T-helper 2 cell treated with Interferon-gamma antibody and Interleukin-4, amounts not matched to agents 5 μg/mL and 100 μg/mL, for 36 hours (primary cell): ENCODE measurements around the gene COBL.

Experiments used
- DNase-seq: peaks from one replicate; pipeline ENCODE4 v3.0.0; 2021; ENCODE audit warnings: low spot score
- H3K27ac Mint-ChIP-seq: one replicate; pipeline ENCODE4 v1.8.0; 2021; ENCODE audit warnings: mild to moderate bottlenecking, mixed read lengths
- H3K27me3 Mint-ChIP-seq: one replicate; pipeline ENCODE4 v1.8.0; 2021; ENCODE audit warnings: low read depth, mixed read lengths
- H3K36me3 Mint-ChIP-seq: one replicate; pipeline ENCODE4 v1.8.0; 2021; ENCODE audit warnings: low read depth, mixed read lengths
- H3K4me1 Mint-ChIP-seq: one replicate; pipeline ENCODE4 v1.8.0; 2021; ENCODE audit warnings: low read depth, mixed read lengths
- H3K4me3 Mint-ChIP-seq: one replicate; pipeline ENCODE4 v1.8.0; 2022; ENCODE audit warnings: mild to moderate bottlenecking, moderate library complexity, mixed read lengths
- H3K9me3 Mint-ChIP-seq: one replicate; pipeline ENCODE4 v1.8.0; 2021; ENCODE audit warnings: mixed read lengths

The COBL gene

GRCh38 chr7:51265066-51265907 lies 51.3 kb downstream of the COBL start:
- H3K4me1 Mint-ChIP-seq = no peaks in the 10 kb centered on the region
- no peak overlapping the region for H3K27ac Mint-ChIP-seq
- no peaks in the 10 kb centered on the region for H3K27me3 Mint-ChIP-seq
- DNase-seq = no peak
- no peaks in the 10 kb centered on the region for H3K36me3 Mint-ChIP-seq
- no peaks in the 10 kb centered on the region for H3K9me3 Mint-ChIP-seq
- no peak overlapping the region for H3K4me3 Mint-ChIP-seq

GRCh38 chr7:51263631-51264484 lies 52.8 kb downstream of the COBL start:
- H3K27me3 Mint-ChIP-seq = no peaks in the 10 kb centered on the region
- H3K36me3 Mint-ChIP-seq = no peaks in the 10 kb centered on the region
- no peaks in the 10 kb centered on the region for H3K9me3 Mint-ChIP-seq
- no peaks in the 10 kb centered on the region for H3K4me1 Mint-ChIP-seq
- H3K27ac Mint-ChIP-seq = no peak overlapping the region
- DNase-seq = no peak
- no peak overlapping the region for H3K4me3 Mint-ChIP-seq

DNA sequence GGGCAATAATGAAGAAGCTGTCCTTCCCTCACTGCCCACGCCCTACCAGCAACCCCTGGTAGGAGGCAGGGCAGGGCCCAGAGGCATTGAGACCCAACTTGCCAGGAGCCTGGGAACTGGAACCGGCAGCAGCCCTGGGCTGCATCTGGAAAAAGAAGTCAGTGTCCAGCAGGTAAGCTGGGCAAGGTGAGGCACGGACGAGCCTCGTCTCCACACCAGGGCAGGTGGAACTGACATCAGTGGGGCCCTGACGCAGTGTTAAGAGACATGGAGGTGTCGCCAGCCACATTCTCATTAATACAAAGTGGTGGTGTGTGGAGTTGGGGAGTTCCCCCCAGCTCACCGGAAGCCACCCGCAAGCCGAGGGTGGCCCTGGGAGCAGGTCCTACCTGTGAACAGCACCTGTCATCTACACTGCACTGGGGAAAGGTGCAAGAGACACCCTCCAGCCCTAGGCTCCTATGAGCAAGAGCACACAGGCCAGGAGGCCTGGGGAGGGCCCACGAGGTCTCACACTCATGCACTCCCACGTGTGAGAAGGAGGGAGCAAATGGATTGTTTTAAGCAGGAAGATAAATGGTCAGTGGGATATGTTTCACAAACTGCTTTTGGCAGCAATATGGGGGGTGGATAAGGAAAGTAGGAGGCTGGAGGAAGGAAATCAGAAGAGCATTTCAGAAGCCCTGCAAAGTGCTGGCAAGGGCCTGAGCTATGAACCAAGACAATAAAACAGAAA lies 53.6 kb downstream of the COBL start:
- Mint-ChIP-seq H3K9me3 (no peaks in the 10 kb centered on the region), H3K27me3 (no peaks in the 10 kb centered on the region), H3K36me3 (no peaks in the 10 kb centered on the region), H3K27ac (no peak overlapping the region), H3K4me3 (no peak overlapping the region), H3K4me1 (no peaks in the 10 kb centered on the region)
- no peak for DNase-seq

DNA sequence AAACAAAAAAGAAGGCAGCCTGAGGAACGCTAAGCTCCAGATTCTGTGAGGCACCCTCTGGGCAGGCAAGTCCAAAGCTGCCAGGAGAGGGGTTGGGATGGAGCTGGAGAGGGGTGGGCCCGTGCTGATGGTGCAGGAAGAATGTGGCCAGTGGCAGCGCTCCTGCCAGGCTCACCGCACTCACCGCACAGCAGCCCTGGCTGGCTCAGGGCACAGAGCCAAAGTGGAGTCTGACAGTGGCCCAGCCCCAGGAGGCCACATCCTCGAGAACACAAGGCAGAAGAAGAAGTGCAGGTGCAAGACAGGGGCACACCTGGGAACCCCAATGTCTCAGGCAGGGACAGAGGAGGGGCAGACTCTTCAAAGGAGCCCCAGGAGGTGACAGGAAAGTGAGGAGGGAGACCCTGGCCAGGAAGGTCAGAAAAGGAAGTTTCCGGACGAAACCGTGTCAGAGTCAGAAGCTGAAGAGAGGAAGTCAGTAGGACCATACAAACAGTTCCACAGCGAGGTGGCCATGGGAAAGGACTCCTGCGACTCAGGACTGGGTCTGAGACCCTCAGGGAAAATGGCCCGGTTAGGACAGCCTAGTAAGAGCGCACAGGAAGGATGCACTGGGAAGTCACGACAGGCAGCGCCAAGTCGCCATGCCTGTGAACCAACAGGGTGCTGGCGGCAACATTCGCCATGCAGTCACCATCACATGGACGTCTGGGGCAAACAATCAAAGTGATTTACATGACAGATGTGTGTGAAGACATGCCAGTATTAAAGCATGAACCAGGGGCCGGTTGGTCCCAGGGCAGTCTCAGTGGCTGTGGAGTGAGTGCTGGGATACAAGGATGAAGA lies 54.4 kb downstream of the COBL start:
- Mint-ChIP-seq H3K4me3 (no peak overlapping the region), H3K27ac (no peak overlapping the region), H3K27me3 (no peaks in the 10 kb centered on the region), H3K9me3 (no peaks in the 10 kb centered on the region), H3K4me1 (no peaks in the 10 kb centered on the region), H3K36me3 (no peaks in the 10 kb centered on the region)
- no peak for DNase-seq

DNA sequence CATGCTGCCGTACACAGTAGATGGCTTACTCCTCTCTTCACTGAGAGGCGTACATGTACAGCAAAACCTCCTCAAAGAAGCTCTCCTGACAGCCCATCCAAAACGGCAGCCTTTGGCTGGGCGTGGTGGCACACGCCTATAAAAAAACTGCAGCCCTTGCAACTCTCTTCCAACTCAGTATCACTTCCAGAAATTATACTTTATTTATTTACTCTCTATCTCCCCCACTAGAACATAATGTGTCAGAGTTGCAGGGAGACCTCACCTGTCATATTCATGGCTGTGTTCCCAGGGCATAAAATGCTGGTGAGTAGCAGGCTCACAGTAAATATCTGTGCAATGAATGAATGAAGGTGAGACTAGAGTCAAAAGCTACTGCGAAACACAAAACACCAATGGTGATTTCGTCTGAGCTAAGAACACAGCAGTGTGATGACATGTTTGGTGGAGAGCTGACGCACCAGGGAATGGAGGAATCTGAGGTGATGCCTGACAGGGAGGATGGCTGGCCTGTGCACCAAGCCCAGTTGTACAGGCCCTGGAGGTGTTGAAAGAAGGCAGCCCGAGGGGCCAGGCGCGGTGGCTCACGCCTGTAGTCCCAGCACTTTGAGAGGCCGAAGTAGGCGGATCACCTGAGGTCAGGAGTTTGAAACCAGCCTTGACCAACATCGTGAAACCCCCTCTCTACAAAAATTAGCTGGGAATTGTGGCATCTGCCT lies 55.3 kb downstream of the COBL start:
- no peaks in the 10 kb centered on the region for H3K4me1 Mint-ChIP-seq
- H3K36me3 Mint-ChIP-seq = no peaks in the 10 kb centered on the region
- no peak overlapping the region for H3K27ac Mint-ChIP-seq
- H3K9me3 Mint-ChIP-seq = no peaks in the 10 kb centered on the region
- DNase-seq = no peak
- H3K27me3 Mint-ChIP-seq = no peaks in the 10 kb centered on the region
- H3K4me3 Mint-ChIP-seq = no peak overlapping the region

DNA sequence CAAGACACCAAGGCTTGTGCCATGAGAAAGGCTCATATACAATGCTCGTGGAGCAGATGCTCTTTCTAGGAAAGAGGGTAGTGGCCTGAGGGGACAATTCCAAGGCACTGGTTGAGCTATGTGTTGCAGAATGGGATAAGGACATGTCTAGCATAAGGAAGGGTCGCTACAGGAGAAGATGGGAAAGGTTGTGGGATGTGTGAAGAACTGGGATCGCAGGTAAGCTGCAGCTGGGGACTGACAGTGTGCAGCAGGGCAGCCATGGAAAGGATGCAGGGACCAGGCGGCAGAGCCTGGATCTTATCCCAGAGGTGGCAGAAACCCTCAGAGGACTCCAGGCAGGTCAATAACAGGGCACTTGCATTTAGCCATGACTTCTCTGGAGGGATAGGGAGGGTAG lies 56.1 kb downstream of the COBL start:
- no peak overlapping the region for H3K27ac Mint-ChIP-seq
- H3K4me3 Mint-ChIP-seq = no peak overlapping the region
- DNase-seq = no peak
- no peaks in the 10 kb centered on the region for H3K4me1 Mint-ChIP-seq
- no peaks in the 10 kb centered on the region for H3K9me3 Mint-ChIP-seq
- H3K27me3 Mint-ChIP-seq = no peaks in the 10 kb centered on the region
- H3K36me3 Mint-ChIP-seq = no peaks in the 10 kb centered on the region

GRCh38 chr7:51259766-51260165 lies 56.8 kb downstream of the COBL start:
- DNase-seq = no peak
- H3K27ac Mint-ChIP-seq = no peak overlapping the region
- no peaks in the 10 kb centered on the region for H3K9me3 Mint-ChIP-seq
- H3K4me3 Mint-ChIP-seq = no peak overlapping the region
- H3K36me3 Mint-ChIP-seq = no peaks in the 10 kb centered on the region
- no peaks in the 10 kb centered on the region for H3K4me1 Mint-ChIP-seq
- H3K27me3 Mint-ChIP-seq = no peaks in the 10 kb centered on the region

- Mint-ChIP-seq H3K36me3 (no peaks in the 10 kb centered on the region), H3K4me3 (no peak overlapping the region), H3K9me3 (no peaks in the 10 kb centered on the region), H3K4me1 (no peaks in the 10 kb centered on the region), H3K27me3 (no peaks in the 10 kb centered on the region), H3K27ac (no peak overlapping the region)
- no peak for DNase-seq
These were observed 59.7 kb downstream of the COBL start for GRCh38 chr7:51256916-51257315.

DNA sequence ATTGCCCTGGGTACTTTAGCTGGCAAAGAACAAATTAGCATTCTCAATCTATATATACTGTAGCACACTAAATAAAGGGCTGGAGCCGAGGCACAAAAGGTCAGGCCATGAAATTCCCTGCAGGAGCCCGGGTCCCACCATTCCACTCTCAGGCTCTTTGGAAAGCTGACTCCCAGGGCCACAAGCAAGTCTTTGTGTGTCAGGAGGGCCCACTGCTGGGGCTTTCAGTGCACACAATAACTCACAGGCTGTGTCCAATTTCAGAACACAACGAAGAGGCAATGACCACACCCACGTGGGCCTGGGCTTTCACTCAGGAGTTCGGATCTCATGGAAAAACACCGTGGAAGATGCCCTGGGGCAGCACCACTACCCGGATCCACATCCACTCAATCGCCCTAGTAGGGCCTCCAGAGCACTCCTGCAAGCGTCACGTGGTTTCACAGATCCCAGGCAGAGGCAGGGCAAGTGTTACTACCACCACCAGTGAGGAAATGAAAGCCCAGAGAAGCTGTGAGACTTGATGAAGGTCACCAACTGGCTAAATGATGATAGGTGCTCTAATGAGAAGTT lies 60.3 kb downstream of the COBL start:
- no peak for DNase-seq
- H3K36me3 Mint-ChIP-seq = no peaks in the 10 kb centered on the region
- no peak overlapping the region for H3K27ac Mint-ChIP-seq
- H3K9me3 Mint-ChIP-seq = no peaks in the 10 kb centered on the region
- no peaks in the 10 kb centered on the region for H3K4me1 Mint-ChIP-seq
- H3K4me3 Mint-ChIP-seq = no peak overlapping the region
- no peaks in the 10 kb centered on the region for H3K27me3 Mint-ChIP-seq

DNA sequence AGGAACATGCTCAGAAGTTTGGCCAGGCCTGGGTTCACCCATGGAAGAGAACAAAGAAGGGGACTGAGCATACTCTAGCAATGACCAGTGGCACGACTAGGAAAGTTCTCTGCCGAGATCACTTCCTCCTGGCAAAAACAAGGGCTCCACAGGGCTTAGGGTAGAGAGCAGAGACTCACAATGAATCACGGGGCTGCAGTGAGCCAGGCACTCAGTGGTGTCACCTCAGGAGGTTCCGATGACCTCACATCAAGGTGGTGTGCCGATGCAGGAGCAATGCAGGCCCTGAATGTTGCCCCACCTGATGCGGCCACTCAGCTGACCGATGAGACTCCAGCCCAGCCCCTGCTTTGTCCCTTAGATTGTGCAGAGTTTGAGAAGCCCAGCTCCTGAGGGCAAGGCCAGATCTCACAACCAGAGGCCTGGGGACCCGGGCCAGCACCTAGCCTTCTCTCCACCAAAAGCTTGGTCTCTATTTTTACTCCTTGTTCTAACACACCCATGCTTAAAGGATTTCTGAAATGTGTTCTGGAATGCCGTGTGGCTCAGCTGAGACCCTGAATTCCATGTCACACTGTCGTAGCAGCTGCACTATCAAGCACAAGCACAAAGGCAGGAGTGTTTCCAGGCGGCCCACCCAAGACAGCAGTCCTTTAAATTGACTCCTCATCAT lies 60.9 kb downstream of the COBL start:
- H3K4me1 Mint-ChIP-seq = no peaks in the 10 kb centered on the region
- DNase-seq = no peak
- no peaks in the 10 kb centered on the region for H3K27me3 Mint-ChIP-seq
- no peaks in the 10 kb centered on the region for H3K9me3 Mint-ChIP-seq
- H3K36me3 Mint-ChIP-seq = no peaks in the 10 kb centered on the region
- no peak overlapping the region for H3K27ac Mint-ChIP-seq
- no peak overlapping the region for H3K4me3 Mint-ChIP-seq

GRCh38 chr7:51255036-51255435 lies 61.6 kb downstream of the COBL start:
- Mint-ChIP-seq H3K4me3 (no peak overlapping the region), H3K36me3 (no peaks in the 10 kb centered on the region), H3K27ac (no peak overlapping the region), H3K27me3 (no peaks in the 10 kb centered on the region), H3K9me3 (no peaks in the 10 kb centered on the region), H3K4me1 (no peaks in the 10 kb centered on the region)
- no peak for DNase-seq

GRCh38 chr7:51253157-51253556 lies 63.5 kb downstream of the COBL start:
- Mint-ChIP-seq H3K36me3 (no peaks in the 10 kb centered on the region), H3K9me3 (no peaks in the 10 kb centered on the region), H3K4me1 (no peaks in the 10 kb centered on the region), H3K27me3 (no peaks in the 10 kb centered on the region), H3K27ac (no peak overlapping the region), H3K4me3 (no peak overlapping the region)
- DNase-seq = no peak
